DOHH2 (cell line): ENCODE data around the gene VRK2.

Experiments used
- EZH2phosphoT487 ChIP-seq: fragments of 200-600 bp; sonication (generic); IDR thresholded peaks from 2 replicates; pipeline ENCODE4 v1.6.1; 2017; ENCODE audit warnings: borderline replicate concordance, mild to moderate bottlenecking, antibody characterized with exemption, low read length, moderate library complexity, mixed read lengths
- TF ChIP-seq, protein P1 (sequence below): fragments of 200-600 bp; sonication (generic); IDR thresholded peaks from one replicate; pipeline ENCODE4 v1.5.1; 2014; ENCODE audit warnings: antibody characterized with exemption, mild to moderate bottlenecking, low read depth, low read length; ENCODE audit not compliant: poor library complexity, severe bottlenecking

DNA sequence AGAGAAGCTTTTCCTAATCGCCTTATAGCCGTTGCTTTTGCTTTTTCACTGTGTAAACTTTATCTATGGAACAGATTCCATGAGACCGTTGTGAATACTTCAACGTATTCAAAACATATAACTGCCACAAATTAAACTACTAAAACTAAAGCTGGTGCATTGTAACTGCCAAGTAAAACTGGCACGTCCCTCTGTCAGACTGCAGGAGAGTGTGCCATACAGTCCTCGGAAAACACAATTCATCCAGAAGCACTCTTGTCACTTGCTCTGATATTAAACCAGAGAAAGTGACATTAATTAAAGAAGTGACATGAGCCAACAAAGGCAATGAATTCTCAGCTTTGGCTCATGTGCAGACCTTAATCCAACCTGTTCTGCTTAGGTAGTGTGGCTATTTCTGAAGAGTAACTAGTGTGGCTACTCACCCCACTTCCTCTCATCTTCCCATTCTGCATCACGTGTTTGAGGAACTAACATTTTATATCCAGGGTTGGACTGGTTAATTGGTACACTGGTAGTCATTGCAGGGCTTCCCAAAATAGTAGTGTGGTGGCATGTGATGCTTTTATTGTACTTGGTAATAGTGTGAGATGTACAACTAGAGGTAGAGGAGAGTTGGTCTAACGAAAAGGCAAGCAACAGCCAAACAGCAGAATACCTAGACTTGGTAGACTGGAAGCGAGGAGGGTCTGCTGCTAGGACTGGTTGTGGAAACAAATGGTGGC lies 9.7 kb downstream of the VRK2 start:
- TF ChIP-seq, protein P1, sequence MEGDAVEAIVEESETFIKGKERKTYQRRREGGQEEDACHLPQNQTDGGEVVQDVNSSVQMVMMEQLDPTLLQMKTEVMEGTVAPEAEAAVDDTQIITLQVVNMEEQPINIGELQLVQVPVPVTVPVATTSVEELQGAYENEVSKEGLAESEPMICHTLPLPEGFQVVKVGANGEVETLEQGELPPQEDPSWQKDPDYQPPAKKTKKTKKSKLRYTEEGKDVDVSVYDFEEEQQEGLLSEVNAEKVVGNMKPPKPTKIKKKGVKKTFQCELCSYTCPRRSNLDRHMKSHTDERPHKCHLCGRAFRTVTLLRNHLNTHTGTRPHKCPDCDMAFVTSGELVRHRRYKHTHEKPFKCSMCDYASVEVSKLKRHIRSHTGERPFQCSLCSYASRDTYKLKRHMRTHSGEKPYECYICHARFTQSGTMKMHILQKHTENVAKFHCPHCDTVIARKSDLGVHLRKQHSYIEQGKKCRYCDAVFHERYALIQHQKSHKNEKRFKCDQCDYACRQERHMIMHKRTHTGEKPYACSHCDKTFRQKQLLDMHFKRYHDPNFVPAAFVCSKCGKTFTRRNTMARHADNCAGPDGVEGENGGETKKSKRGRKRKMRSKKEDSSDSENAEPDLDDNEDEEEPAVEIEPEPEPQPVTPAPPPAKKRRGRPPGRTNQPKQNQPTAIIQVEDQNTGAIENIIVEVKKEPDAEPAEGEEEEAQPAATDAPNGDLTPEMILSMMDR = no peak
- no peak for TF ChIP-seq EZH2phosphoT487
